ENCODE measurements around the gene XPNPEP1. TPM values are rescaled to one million over a fixed set of nuclear protein-coding genes. Genes with fewer than 3 reads are reported as not detected.

XPNPEP1 gene
- total and polyA plus RNA-seq, 2 donors from 2014 or later = 34.4 to 62.4 TPM

DNA sequence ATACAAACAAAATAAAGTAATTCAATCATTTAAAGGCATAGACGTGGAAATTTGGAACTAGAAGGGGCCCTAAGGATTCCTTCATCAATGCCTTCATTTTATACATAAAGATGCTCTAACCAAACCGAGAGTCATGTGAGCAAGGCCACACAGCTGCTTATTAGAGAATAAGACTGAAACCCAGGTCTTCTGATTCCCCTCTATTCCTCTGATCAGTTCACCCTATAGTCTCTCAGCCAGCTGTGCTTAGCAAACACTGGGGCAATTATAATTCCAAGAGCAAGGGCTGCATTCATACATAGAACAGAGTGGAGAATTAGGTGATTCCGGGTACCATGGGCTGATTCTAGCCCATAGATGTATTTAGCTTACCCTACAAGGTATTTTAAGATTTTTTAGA, 9.7 kb upstream of the XPNPEP1 start:
- H3K27ac ChIP-seq (ENCODE audit: low read depth in 2 of 2, low read length in 2 of 2) = no peak overlapping the region
- intact Hi-C loops (cut with DNase I) = no loop called here
- H3K9me3 ChIP-seq (ENCODE audit: control insufficient read depth in 2 of 3, insufficient read depth in 1 of 3, low read length in 3 of 3) = no peaks in the 10 kb centered on the region
- FAIRE-seq = no peak
- H3K4me3 ChIP-seq (ENCODE audit: low read length in 3 of 3) = no peak overlapping the region
- TF ChIP-seq, protein P1, sequence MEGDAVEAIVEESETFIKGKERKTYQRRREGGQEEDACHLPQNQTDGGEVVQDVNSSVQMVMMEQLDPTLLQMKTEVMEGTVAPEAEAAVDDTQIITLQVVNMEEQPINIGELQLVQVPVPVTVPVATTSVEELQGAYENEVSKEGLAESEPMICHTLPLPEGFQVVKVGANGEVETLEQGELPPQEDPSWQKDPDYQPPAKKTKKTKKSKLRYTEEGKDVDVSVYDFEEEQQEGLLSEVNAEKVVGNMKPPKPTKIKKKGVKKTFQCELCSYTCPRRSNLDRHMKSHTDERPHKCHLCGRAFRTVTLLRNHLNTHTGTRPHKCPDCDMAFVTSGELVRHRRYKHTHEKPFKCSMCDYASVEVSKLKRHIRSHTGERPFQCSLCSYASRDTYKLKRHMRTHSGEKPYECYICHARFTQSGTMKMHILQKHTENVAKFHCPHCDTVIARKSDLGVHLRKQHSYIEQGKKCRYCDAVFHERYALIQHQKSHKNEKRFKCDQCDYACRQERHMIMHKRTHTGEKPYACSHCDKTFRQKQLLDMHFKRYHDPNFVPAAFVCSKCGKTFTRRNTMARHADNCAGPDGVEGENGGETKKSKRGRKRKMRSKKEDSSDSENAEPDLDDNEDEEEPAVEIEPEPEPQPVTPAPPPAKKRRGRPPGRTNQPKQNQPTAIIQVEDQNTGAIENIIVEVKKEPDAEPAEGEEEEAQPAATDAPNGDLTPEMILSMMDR (IDR thresholded peaks at IDR 0.05; ENCODE audit: borderline replicate concordance, extremely low read depth, insufficient read depth) = no peak
- no peaks in the 10 kb centered on the region for H3K27me3 ChIP-seq (ENCODE audit: control insufficient read depth, insufficient read depth, low read length)
- no peak overlapping the region for H3K9ac ChIP-seq (ENCODE audit: low read length in 3 of 3)
- no peak for DNase-seq
- no peaks in the 10 kb centered on the region for H3K36me3 ChIP-seq (ENCODE audit: control insufficient read depth in 2 of 3, insufficient read depth in 3 of 3, low read length in 3 of 3)
- no peaks in the 10 kb centered on the region for H3K4me1 ChIP-seq (ENCODE audit: control insufficient read depth in 2 of 3, insufficient read depth in 2 of 3, low read depth in 1 of 3, low read length in 3 of 3)

DNA sequence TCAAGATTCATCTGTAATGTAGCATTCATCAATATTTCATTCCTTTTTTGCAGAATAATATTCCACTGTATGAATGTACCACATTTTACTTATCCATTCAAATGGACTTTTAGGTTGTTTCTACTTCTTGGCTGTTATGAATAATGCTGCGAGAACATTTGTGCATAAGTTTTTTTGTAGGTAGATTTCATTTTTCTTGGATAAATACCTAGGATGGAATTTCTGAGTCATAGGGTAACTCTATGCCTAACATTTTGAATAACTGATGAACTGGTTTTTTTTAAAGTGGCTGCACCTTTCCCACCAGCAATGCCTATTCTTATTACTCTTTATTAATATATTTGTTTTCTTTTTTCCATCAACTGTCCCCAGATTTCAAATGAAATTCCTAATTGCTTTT, 9.1 kb upstream of the XPNPEP1 start:
- TF ChIP-seq, protein P1 (IDR thresholded peaks at IDR 0.05; ENCODE audit: borderline replicate concordance, extremely low read depth, insufficient read depth) = no peak
- no peaks in the 10 kb centered on the region for H3K36me3 ChIP-seq (ENCODE audit: control insufficient read depth in 2 of 3, insufficient read depth in 3 of 3, low read length in 3 of 3)
- no peak for DNase-seq
- no peak for FAIRE-seq
- no peak overlapping the region for H3K27ac ChIP-seq (ENCODE audit: low read depth in 2 of 2, low read length in 2 of 2)
- H3K27me3 ChIP-seq (ENCODE audit: control insufficient read depth, insufficient read depth, low read length) = no peaks in the 10 kb centered on the region
- H3K9ac ChIP-seq (ENCODE audit: low read length in 3 of 3) = no peak overlapping the region
- no peaks in the 10 kb centered on the region for H3K9me3 ChIP-seq (ENCODE audit: control insufficient read depth in 2 of 3, insufficient read depth in 1 of 3, low read length in 3 of 3)
- H3K4me3 ChIP-seq (ENCODE audit: low read length in 3 of 3) = no peak overlapping the region
- intact Hi-C loops (cut with DNase I) = no loop called here
- no peaks in the 10 kb centered on the region for H3K4me1 ChIP-seq (ENCODE audit: control insufficient read depth in 2 of 3, insufficient read depth in 2 of 3, low read depth in 1 of 3, low read length in 3 of 3)

DNA sequence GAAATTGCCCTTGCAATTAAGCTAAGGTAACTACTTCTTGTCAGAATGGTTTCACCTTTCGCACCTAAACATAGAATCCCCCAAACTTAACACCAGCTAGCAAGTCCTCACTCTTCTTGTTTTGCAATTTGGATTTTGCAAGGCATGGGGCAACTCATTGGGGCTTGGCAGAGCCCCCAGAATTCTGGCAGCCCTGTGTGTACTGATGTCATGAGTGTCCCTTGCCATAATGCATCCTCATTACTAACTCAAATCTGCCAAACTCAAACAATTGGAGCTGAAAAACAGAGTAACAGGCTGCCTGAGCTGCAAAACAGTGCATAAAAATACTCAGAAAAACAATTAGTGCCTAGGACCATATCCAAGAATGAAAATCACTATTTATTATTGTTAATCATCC, 7.9 kb upstream of the XPNPEP1 start:
- DNase-seq = no peak
- H3K4me1 ChIP-seq (ENCODE audit: control insufficient read depth in 2 of 3, insufficient read depth in 2 of 3, low read depth in 1 of 3, low read length in 3 of 3) = no peaks in the 10 kb centered on the region
- H3K9me3 ChIP-seq (ENCODE audit: control insufficient read depth in 2 of 3, insufficient read depth in 1 of 3, low read length in 3 of 3) = no peaks in the 10 kb centered on the region
- FAIRE-seq = no peak
- H3K36me3 ChIP-seq (ENCODE audit: control insufficient read depth in 2 of 3, insufficient read depth in 3 of 3, low read length in 3 of 3) = no peaks in the 10 kb centered on the region
- TF ChIP-seq, protein P1 (IDR thresholded peaks at IDR 0.05; ENCODE audit: borderline replicate concordance, extremely low read depth, insufficient read depth) = no peak
- intact Hi-C loops (cut with DNase I) = no loop called here
- no peak overlapping the region for H3K27ac ChIP-seq (ENCODE audit: low read depth in 2 of 2, low read length in 2 of 2)
- H3K9ac ChIP-seq (ENCODE audit: low read length in 3 of 3) = no peak overlapping the region
- no peak overlapping the region for H3K4me3 ChIP-seq (ENCODE audit: low read length in 3 of 3)
- no peaks in the 10 kb centered on the region for H3K27me3 ChIP-seq (ENCODE audit: control insufficient read depth, insufficient read depth, low read length)

Measured in kidney (tissue), 14 donors.